NCI-H1048 (cell line): ENCODE data around the gene RAB18.
"Not testable (repeated sequence)": the region's sequence is repeated elsewhere in the genome, so short reads cannot be mapped to it uniquely, and the experiment has no call there.

Source experiments
- DNase-seq: peaks from one replicate; lab custom pipeline; 2025; lab: John Stamatoyannopoulos, UW

The RAB18 gene

DNA sequence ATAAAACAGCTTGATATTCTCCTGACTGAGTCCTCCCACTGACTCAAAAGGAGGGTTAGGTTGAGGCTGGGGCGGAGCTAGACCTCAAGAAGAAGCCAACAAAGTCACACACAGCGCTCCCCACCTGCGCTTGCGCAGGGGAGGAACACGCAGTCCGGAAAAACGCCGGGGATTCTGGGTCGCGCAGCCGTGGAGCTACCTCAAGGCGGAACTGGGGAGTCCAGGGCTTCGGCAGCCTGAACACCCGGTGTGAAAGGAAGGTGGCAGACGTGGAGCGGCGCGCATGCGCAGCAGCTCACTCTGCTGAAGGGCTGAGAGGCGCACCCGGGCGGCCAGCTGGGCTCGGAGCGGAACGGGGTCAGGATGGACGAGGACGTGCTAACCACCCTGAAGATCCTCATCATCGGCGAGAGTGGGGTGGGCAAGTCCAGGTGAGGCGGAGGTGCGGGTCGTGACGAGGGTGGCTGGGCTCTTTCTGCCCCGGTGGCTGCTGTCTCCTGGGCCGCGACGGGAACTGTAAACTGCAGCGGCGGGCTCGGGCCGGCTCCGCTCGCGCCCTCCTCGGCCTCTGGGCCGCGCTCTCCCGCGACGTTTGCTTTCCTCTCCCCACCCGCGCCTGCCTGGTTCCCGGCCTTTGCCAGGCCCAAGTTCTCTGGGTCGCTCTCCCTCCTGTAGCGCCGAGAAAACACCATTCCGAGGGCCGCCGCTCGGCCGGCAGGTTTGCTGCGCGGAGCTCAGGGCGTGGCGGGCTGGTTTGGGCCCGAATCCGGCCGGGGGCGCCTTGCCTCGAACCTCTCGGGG lies at the start of gene RAB18:
TSS of gene RAB18 (plus strand) at position 298 of the 801 bp plus-strand sequence. CDS start at position 364, 66 bp downstream.
- peak; percentile 92 for DNase-seq

DNA sequence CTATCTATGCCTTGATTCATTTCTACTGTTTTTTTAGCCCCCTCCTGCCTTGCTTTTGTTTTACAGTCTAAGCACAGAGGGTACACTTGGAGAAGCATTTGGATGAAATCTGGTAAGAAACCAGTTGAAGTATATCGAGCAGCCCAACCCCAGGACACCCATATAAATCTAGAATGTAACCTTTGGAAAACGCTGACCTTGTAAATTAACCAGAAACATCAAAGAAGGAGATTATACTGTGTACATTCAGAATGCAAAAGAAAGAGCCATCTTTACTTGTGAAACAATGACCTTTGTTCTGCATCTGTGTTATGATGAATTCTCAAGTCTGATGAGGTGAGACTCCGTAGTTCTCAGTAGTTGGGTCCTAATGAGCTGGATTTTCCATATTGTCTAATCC lies 49.3 kb upstream of the RAB18 start:
- no peak for DNase-seq

DNA sequence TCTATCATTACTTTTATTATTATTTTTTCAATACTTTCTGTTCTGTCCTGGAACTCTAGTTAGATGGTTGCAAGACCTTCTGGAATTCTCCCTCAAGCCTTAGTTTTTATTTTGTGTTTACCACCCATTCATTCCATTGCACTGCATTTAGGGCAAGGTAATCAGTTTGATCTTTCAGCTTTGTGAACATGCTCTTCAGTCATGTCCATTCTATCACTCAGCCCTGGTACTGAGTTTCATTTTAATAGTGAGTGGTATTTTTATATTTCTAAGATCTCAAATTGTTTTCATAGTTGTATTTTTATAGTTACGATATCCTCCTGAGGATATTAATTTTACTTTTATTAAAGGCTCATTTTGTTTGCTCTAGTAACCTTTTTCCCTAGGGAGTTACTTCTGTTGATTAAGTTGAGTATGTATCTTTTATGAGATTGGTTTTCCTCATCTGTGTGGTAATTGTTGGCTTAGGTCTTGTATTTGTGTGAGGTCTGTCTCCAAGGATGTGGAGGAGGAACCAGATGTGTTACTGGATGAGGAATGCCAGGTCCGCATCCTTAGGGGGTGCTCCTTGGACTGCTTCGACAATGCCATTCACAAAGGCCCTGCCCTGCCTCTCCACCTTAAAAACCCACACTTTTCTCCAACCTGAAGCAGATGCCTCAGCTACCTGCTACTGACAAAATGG lies 46.7 kb upstream of the RAB18 start:
- no peak for DNase-seq

DNA sequence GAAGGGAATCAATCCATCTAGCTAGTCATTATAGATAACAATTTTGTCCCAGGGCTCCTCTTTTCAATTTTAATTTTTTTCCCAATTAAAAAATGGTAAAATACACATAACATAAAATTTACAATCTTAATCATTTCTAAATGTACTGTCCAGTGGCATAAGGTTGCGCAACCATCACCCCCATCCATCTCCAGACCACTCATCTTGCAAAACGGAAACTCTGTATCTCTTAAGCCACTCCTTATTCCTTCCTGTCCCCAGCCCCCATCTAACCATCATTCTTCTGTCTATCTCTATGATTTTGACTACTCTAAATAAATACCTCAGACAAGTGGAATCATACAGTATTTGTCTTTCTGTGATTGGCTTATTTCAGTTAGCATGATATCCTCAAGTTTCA lies 46.1 kb upstream of the RAB18 start:
- DNase-seq: no peak

DNA sequence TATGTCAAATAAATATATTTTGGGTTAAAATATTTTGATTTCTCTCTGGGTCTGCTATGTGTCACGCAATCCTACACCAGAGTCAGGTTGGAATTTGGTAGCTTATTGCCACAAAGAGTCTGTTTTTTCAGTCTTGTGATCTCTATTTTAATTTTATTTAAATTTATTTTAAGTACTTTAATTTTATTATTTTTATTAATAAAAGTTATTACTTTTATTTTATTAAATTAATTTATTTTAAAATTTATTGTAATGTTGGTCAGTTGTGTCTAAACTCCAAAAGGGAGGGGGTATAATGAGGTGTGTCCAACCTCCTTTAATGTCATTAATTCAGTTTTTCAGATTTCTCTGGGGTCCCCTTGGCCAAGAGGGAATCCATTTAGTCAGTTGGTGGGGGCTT lies 42.8 kb upstream of the RAB18 start:
- DNase-seq: no peak

DNA sequence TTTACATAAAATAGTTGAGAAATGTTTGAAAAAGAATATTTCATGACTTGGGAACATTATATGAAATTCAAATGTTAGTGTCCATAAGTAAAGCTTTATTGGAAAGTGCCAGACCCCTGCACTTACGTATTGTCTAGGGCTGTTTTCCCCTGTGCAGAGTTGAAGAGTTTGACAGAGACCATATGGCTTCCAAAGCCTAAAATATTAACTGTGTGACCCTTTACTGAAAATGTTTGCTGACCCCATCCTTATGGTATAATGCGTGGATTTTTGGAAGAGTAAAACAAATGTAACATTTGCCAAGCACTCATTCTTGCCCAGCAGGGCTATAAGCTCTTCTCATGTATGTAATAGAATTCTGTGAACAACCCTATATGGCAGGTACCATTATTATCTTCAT lies 40.1 kb upstream of the RAB18 start:
- no peak for DNase-seq

DNA sequence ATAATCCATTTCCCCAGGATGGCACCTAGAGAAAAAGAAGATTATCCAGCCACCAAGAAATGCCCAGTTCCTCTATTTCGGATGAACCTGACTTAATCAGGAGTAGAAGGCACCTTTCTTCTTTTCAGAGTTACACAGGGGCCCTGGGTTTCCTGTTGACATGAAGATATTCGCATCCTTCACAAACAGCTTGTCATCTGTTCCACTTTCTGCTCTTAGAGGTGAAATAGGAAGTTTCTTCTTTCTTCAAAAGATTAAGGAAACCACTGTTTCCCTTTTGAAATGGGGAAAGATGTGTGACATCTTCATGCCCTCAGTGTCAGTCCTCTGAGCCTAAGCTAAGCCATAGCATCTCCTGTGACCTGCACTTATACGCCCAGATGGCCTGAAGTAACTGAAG lies 39.1 kb upstream of the RAB18 start:
- DNase-seq: no peak

DNA sequence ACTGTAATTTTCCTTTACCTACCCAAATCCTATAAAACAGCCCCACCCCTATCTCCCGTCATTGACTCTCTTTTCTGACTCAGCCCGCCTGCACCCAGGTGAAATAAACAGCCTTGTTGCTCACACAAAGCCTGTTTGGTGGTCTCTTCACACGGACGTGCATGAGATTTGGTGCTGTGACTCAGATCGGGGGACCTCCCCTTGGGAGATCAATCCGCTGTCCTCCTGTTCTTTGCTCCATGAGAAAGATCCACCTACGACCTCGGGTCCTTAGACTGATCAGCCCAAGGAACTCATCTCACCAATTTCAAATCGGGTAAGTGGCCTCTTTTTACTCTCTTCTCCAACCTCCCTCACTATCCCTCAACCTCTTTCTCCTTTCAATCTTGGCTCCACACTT lies 38.5 kb upstream of the RAB18 start:
- DNase-seq: not testable (repeated sequence)

DNA sequence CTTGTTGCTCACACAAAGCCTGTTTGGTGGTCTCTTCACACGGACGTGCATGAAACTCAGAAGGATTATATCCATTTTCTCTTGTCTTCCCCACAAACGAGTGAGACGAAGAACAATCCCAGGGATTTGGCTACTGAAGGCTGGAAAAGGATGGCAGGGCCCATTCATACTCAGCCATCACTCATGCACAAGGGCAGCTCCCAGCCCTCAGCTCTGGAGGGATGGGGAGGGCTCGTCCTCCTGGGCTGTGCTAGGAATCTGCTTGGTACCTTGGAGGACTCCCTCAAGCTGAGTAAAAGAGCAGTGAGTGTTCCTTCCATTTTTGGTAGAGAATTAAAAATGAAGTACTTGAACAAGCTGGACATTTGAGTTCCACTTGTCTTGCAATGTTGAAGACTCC lies 33.2 kb upstream of the RAB18 start:
- DNase-seq: no peak

DNA sequence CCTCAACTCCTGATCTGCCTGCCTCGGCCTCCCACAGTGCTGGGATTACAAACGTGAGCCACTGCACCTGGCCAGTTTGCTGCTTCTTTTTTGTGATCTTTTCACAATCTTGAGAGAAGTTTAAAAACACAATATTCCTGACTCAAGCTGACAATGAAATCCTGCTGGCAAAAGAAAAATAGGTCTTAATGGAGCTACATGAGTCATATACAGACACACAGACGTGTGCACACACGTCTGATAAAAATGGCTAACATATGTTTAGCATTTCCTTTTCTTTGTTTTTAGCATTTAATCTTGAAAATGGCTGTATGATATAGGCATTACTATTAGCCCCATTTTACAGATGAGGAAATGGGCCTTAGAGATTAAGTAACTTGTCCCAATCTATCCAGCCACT lies 29.4 kb upstream of the RAB18 start:
- DNase-seq: no peak

DNA sequence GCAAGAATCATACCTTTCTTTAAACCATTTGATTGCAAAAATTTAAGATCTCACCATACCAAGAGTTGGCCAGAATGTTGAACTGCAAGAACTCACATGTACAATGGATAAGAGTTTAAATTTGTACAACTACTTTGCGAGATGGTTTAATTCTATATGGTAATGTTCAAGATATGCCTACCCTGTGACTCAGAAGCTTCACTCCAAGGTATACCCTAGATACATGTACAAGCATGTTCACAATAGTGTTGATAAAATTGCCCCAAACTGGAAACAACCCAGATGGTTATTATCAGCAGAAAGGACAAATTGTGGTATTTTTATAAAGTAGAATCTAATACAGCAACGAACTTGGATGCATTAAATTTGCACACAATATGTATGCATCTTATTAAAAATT lies 25.1 kb upstream of the RAB18 start:
- no peak for DNase-seq

DNA sequence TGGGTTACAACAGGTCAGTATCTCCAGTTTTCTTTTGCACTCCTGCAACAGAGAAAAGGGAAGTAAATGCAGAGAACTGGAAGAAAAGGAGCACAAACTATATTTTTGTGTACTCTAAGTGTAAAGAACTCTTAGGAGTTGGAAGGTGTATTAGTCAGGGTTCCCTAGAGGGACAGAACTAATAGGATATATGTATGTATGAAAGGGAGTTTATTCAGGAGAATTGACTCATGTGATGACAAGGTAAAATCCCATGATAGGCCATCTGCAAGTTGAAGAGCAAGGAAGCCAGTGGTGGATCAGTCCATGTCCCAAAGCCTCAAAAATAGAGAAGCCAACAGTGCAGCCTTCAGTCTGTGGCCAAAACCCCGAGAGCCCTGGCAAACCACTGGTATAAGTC lies 22.6 kb upstream of the RAB18 start:
- DNase-seq: no peak

DNA sequence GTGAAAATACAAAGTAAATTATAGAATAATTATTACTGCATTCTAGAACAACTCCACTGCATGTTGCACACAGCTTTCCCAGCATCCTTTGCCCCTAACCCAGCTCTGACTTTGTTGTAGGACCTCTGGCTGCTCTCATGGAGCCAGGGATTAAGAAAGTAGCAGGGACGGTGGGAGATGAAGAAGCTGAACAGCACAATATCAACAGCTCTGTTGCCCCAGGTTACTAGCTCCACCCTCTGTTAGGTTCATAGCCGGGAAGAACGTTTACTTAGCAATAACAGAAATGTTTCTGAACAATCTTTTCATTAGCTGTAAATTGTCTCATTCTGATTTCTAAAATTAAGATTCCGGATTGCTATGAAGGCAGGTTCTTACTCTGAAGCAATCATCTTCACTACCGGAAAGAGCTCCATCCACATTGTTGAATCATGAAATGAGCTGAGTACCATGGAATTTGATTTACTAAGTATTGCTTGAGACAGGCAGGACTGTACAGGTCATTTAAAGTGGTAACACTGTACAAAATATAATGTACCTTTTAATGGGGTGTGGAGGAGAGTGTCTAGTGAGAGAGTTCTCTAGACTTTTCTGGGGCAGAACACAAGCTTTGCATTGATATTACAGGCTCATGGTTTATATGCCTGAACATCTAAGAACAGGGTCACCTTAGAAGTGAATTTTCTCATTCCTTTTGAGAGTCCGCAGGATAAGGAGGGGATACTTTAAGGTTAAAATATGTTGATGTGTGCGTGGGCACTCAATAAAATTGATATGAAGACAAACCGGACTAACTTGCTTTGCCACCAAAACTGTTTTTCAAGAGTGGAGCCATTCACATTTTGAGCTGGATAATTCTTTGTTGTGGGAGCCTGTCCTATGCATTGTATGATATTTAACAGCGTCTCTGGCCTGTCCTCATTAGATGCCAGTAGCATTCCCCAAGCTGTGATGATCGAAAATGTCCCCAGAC lies 20.8 kb upstream of the RAB18 start:
- no peak for DNase-seq

DNA sequence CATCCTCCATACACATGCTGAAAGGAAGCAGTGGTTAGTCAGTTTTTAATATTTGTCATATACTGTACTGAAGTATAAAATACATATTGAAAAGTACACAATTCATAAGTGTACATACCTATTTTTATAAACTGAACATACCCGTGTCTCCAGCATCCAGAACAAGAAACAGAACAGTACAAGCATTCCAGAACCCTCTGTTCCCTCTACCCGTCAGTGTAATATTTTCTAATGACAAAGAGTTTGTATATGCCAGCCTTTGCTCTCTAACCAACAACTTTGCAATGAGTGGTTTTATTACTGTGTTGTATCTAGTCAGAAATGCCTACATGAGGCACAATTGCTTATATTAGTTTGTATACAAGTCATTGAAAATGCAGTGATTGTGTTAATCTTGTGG lies 18.7 kb upstream of the RAB18 start:
- DNase-seq: no peak

DNA sequence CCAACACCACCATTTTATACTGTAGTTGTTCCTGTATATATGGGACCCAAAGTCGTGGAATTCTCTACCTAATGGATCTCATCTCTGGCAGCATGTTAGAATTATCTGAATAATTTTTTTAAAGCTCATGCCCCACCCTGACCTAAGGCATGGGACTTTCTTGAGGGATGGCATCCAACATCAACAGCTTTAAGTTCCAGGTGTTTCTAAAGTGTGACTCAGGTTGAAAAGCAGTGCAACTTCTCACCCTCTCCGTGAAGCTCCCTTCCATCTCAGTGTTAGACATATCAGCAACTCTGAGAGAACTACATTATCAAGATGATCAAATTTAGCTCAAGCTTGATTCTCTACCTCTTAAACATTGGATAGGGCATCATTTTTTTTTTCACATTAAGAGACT lies 18.1 kb upstream of the RAB18 start:
- no peak for DNase-seq

DNA sequence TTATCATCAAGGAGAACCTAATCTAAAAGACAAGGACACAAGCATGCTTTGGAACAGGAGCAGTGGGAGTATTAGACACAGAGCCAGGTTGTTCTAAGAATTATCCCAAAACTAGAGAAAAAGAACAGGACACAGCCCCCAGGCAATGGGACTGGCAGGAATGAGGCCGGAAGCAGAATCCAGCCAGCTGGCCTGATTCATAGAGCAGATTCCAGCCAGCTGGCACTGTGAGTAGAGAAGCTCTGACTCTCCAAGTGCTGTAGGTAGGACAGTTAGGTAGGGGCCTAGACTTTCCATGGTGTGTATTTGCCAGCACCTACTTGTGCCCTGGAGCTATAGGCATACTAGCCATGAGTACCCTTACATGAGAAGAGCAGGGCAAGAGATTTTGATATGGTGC lies 13.3 kb upstream of the RAB18 start:
- no peak for DNase-seq

DNA sequence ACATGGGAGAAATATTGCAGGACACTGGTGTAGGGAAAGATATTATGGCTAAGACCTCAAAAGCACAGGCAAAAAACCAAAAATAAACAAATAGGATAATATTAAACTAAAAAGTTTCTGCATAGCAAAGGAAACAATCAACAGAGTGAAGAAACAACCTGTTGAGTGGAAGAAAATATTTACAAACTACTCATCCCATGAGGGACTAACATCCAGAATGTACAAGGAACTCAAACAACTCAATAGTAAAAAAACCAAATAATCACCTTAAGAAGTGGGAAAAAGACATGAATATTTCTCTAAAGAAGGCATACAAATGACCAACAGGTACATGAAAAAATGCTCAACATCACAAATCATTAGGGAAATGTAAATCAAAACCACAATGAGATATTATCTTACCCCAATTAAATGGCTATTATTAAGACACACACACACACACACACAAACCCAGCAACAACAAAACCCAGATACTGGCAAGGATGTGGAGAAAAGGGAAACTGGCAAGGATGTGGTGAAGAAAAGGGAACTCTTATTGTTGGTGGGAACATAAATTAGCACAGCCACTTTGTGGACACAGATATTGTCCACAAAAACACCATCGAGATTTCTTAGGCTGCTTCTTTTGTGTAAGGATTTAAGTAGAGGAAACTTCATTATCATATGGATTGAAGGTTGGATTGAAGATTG lies 9.8 kb upstream of the RAB18 start:
- no peak for DNase-seq

DNA sequence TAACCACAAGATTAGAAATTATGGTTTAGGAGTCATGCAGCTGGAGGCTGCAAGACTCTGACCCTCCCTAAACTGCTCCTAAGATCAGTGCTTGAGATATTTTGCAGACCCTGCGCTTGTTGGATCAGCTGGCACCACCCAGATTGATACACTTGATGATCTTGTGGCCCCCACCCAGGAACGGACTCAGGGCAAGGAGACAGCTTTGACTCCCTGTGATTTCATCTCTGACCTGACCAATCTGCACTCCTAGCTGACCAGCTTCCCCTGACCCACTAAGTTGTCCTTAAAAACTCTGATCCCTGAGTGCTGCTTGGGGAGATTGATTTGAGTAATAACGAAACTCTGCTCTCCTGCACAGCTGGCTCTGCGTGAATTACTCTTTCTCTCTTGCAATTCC lies 8.0 kb upstream of the RAB18 start:
- no peak for DNase-seq

DNA sequence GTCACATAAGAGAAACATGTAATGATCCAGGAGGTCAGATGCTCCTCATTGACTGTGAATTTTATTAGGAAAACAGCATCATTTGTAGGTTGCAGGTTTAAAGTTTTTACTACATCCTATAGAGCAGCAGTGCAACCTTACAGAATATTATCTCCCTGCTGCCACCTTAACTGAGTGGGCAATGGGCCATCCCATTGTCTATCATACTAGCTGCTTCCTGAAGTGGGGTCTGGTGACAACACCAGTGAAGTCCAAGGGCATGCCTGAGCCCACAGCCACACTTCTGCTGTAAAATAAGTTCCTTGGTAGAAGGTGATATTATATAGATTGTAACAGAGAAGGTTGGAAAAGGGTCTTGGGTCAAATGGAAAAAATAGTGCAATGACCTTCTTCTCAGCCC lies 4.0 kb upstream of the RAB18 start:
- DNase-seq: no peak

DNA sequence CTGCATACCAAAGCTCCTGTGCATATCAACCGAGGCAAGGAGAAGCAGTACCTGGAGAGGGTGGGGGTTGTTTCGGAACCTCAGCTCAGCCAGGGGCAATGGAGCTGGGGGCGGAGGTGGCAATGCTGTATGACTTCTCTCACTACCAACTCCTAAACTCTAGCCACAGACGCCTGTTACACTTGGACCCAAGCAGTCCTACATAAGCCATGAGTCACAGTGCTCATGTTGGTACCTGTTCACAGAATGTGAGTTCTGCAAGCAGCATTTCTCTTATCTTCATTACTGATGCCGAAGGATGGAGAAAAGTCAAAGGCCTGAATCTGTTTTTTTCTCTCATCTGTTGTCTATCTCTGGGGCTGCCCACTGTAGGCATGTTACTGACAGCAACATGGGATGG lies 3.2 kb upstream of the RAB18 start:
- no peak for DNase-seq

DNA sequence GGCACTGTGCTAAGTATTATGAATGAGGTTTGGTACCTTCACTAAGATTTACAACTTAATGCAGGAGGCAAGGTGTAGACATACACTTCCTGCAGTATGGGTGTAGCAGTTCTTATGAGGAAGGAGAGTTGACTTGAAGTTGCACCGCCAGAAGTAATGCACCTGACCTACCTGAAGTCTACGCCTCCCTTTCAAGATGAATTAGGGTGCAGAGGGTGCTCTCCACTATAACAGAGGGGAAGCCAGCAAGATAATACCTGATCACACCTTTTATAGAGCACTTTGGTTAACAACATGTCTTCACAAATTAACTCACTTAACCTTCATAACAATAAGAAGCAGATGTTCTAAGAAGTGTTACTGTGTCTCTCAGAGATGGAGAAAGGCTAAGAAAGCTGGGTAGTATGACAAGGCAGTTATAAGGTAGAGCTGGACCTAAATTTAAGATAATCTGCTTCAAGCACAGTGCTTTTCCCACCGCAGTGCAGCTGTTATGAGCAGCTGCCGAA lies 552 bp upstream of the RAB18 start:
- no peak for DNase-seq
